Measurements from ENCODE around the gene KCNQ1.

KCNQ1 gene

GRCh38 chr11:2838676-2839294, 394.0 kb downstream of the KCNQ1 start:
- no peak for DNase-seq (ENCODE audit: low read depth in 2 of 2)

- DNase-seq (ENCODE audit: low read depth in 2 of 2): no peak
Measured at GRCh38 chr11:2839395-2839943, 394.7 kb downstream of the KCNQ1 start.

- no peak for DNase-seq (ENCODE audit: low read depth in 2 of 2)
Measured at GRCh38 chr11:2841411-2842190, 396.8 kb downstream of the KCNQ1 start.

GRCh38 chr11:2842876-2843275, 398.1 kb downstream of the KCNQ1 start:
- DNase-seq (ENCODE audit: low read depth in 2 of 2): no peak

GRCh38 chr11:2843551-2843950, 398.7 kb downstream of the KCNQ1 start:
- no peak for DNase-seq (ENCODE audit: low read depth in 2 of 2)

GRCh38 chr11:2844116-2844842, 399.5 kb downstream of the KCNQ1 start:
- no peak for DNase-seq (ENCODE audit: low read depth in 2 of 2)

GRCh38 chr11:2844996-2845395, 400.2 kb downstream of the KCNQ1 start:
- no peak for DNase-seq (ENCODE audit: low read depth in 2 of 2)

- DNase-seq (ENCODE audit: low read depth in 2 of 2): no peak
Measured at GRCh38 chr11:2846056-2846455, 401.2 kb downstream of the KCNQ1 start.

GRCh38 chr11:2846470-2846869, 401.7 kb downstream of the KCNQ1 start:
- DNase-seq (ENCODE audit: low read depth in 2 of 2): no peak

GRCh38 chr11:2847561-2847960, 402.8 kb downstream of the KCNQ1 start:
- no peak for DNase-seq (ENCODE audit: low read depth in 2 of 2)

GRCh38 chr11:2848497-2848896, 403.7 kb downstream of the KCNQ1 start:
- no peak for DNase-seq (ENCODE audit: low read depth in 2 of 2)

GRCh38 chr11:2849994-2850770, 405.4 kb downstream of the KCNQ1 start:
- DNase-seq (ENCODE audit: low read depth in 2 of 2): no peak

- DNase-seq (ENCODE audit: low read depth in 2 of 2): no peak
Measured at GRCh38 chr11:2853401-2853800, 408.6 kb downstream of the KCNQ1 start.

- no peak for DNase-seq (ENCODE audit: low read depth in 2 of 2)
Measured at GRCh38 chr11:2853997-2854560, 409.3 kb downstream of the KCNQ1 start.

GRCh38 chr11:2855162-2855561, 410.4 kb downstream of the KCNQ1 start:
- DNase-seq (ENCODE audit: low read depth in 2 of 2): no peak

GRCh38 chr11:2857276-2857675, 412.5 kb downstream of the KCNQ1 start:
- no peak for DNase-seq (ENCODE audit: low read depth in 2 of 2)

- DNase-seq (ENCODE audit: low read depth in 2 of 2): no peak
Measured at GRCh38 chr11:2857918-2858317, 413.1 kb downstream of the KCNQ1 start.

- no peak for DNase-seq (ENCODE audit: low read depth in 2 of 2)
Measured at GRCh38 chr11:2858995-2859698, 414.3 kb downstream of the KCNQ1 start.

- DNase-seq (ENCODE audit: low read depth in 2 of 2): no peak
Measured at GRCh38 chr11:2859699-2860037, 414.9 kb downstream of the KCNQ1 start.

GRCh38 chr11:2860636-2861035, 415.8 kb downstream of the KCNQ1 start:
- peak in 1 of 2 donors; percentile 17 for DNase-seq (ENCODE audit: low read depth in 2 of 2)

All from stimulated activated CD4-positive, alpha-beta T cell treated with anti-CD3 and anti-CD28 coated beads, Interleukin-4, amount 100 ng/mL, for 48 hours (primary cell).